K562 (cell line): ENCODE data around the gene MORF4L1. TPM values are rescaled to one million over a fixed set of nuclear protein-coding genes. Genes with fewer than 3 reads are reported as not detected.

Experiments
- ATAC-seq: fragments of 200-7000 bp; cut with Tn5 transposase; 3 replicates; pipeline ENCODE4 v1.9.1; 2020; ENCODE audit warnings: moderate library complexity
- BruUV-seq: library from RNA; stranded (reverse); fragments of 400-500 nt; replicated peaks from 2 replicates; lab custom pipeline; 2021; lab: Mats Ljungman, UMichigan
- CTCF ChIA-PET: fragments of 300-600 bp; formaldehyde crosslinking; extraction: SDS; loops from one replicate; lab custom pipeline; 2021; ENCODE audit warnings: low intra/inter-chr PET ratio; lab: Yijun Ruan, JAX
- POLR2A ChIA-PET: fragments of 300-600, 350-650 bp; sonication (Branson Sonifier 250); formaldehyde crosslinking; extraction: SDS; loops from one replicate; lab custom pipeline; 2021; ENCODE audit warnings: antibody characterized with exemption, inconsistent platforms; lab: Yijun Ruan, JAX
- DNase-seq, 4 experiments: peaks; one replicate each; pipeline versions ENCODE4 v3.0.0 to v3.0.0-alpha.2; 2011 to 2018; ENCODE audit warnings: low spot score in 3 of 4, mixed read lengths in 3 of 4; ENCODE audit errors: extremely low read depth in 1 of 4
- FAIRE-seq: peaks from 2 replicates; lab custom pipeline; 2011; peaks lifted over from hg19 to GRCh38; lab: Jason Lieb, UNC
- H2AFZ ChIP-seq: 2 replicates; pipeline ENCODE4 v1.6.0; 2011; ENCODE audit warnings: low read depth, low read length, control low read depth, inconsistent platforms
- H3K27ac ChIP-seq: fragments of 200-600 bp; 3 replicates; pipeline ENCODE4 v1.8.0; 2011; ENCODE audit warnings: low read depth, mild to moderate bottlenecking, control low read depth, inconsistent platforms, low read length, moderate library complexity, mixed read lengths; ENCODE audit errors: extremely low read depth
- H3K27me3 ChIP-seq, 2 experiments: fragments of 300-600 bp in 1 of 2; 2 replicates in 1 of 2; 3 replicates in 1 of 2; pipeline versions ENCODE4 v1.6.0 to v1.8.0; 2011; ENCODE audit warnings: inconsistent platforms in 2 of 2, low read length in 2 of 2, mild to moderate bottlenecking in 1 of 2, mixed read lengths in 1 of 2, moderate library complexity in 1 of 2; ENCODE audit not compliant: control insufficient read depth in 2 of 2, insufficient read depth in 2 of 2
- H3K36me3 ChIP-seq: fragments of 300-600 bp; 3 replicates; pipeline ENCODE4 v1.8.0; 2011; ENCODE audit warnings: mild to moderate bottlenecking, low read length, inconsistent platforms; ENCODE audit not compliant: control insufficient read depth, insufficient read depth
- H3K4me1 ChIP-seq, 2 experiments: fragments of 200-600 bp in 1 of 2; replicated peaks in 1 of 2; 2 replicates in 1 of 2; 3 replicates in 1 of 2; pipeline versions ENCODE4 v1.5.1 to v1.8.0; 2011; ENCODE audit warnings: inconsistent platforms in 2 of 2, low read length in 2 of 2, mild to moderate bottlenecking in 1 of 2, mixed read lengths in 1 of 2, moderate library complexity in 1 of 2; ENCODE audit not compliant: control insufficient read depth in 2 of 2, insufficient read depth in 2 of 2
- H3K4me2 ChIP-seq: 2 replicates; pipeline ENCODE4 v1.6.1; 2011; ENCODE audit warnings: low read length, control low read depth, inconsistent platforms, mixed read lengths; ENCODE audit not compliant: insufficient read depth
- H3K4me3 ChIP-seq: fragments of 200-600 bp; sonication (generic), shearing (Covaris generic); 2 replicates; pipeline ENCODE4 v1.5.1; 2016; ENCODE audit warnings: control low read depth, inconsistent platforms
- H3K79me2 ChIP-seq: fragments of 200-600 bp; 3 replicates; pipeline ENCODE4 v1.8.0; 2011; ENCODE audit warnings: low read length, inconsistent platforms; ENCODE audit not compliant: control insufficient read depth, insufficient read depth
- H3K9ac ChIP-seq, 2 experiments: 2 replicates each; pipeline versions ENCODE4 v1.6.0 to v1.6.1; 2011; ENCODE audit warnings: low read depth in 2 of 2, low read length in 2 of 2, control low read depth in 1 of 2, inconsistent platforms in 1 of 2, mild to moderate bottlenecking in 1 of 2, mixed read lengths in 1 of 2; ENCODE audit not compliant: insufficient read depth in 1 of 2
- H3K9me1 ChIP-seq: one replicate; pipeline ENCODE4 v1.6.0; 2011; ENCODE audit warnings: inconsistent platforms, mild to moderate bottlenecking, low read length, moderate library complexity; ENCODE audit not compliant: control insufficient read depth, insufficient read depth
- H3K9me3 ChIP-seq: replicated peaks from 2 replicates; pipeline ENCODE4 v1.5.1; 2011; ENCODE audit warnings: low read depth, low read length, inconsistent platforms; ENCODE audit not compliant: control insufficient read depth, insufficient read depth
- H4K20me1 ChIP-seq: replicated peaks from 2 replicates; pipeline ENCODE4 v1.6.1; 2011; ENCODE audit warnings: low read length, inconsistent platforms, mixed read lengths; ENCODE audit not compliant: control insufficient read depth, insufficient read depth
- BCLAF1 ChIP-seq, 2 experiments: fragments of 450-650 bp in 1 of 2; IDR thresholded peaks; 2 replicates each; pipeline ENCODE4 v1.6.1; 2011 to 2017; ENCODE audit warnings: low read depth in 2 of 2, antibody characterized with exemption in 1 of 2, borderline replicate concordance in 1 of 2, low read length in 1 of 2, mild to moderate bottlenecking in 1 of 2, mixed read lengths in 1 of 2; ENCODE audit not compliant: control insufficient read depth in 1 of 2
- BCOR ChIP-seq: fragments of 450-650 bp; IDR thresholded peaks from 2 replicates; pipeline ENCODE4 v1.6.1; 2016
- CC2D1A ChIP-seq: fragments of 450-650 bp; IDR thresholded peaks from 2 replicates; pipeline ENCODE4 v1.6.1; 2017; ENCODE audit warnings: mild to moderate bottlenecking
- EGR1 ChIP-seq: fragments of 450-650 bp; conservative IDR thresholded peaks from 2 replicates; pipeline ENCODE4 v1.6.1; 2017; ENCODE audit warnings: mild to moderate bottlenecking
- ESRRA ChIP-seq: fragments of 450-650 bp; IDR thresholded peaks from 2 replicates; pipeline ENCODE4 v1.6.1; 2014; ENCODE audit warnings: low read depth, mild to moderate bottlenecking, moderate library complexity, borderline replicate concordance
- FOS ChIP-seq: IDR thresholded peaks from 3 replicates; pipeline ENCODE4 v1.6.1; 2011; ENCODE audit not compliant: insufficient read length; ENCODE audit errors: extremely low read depth
- HCFC1 ChIP-seq: IDR thresholded peaks from 2 replicates; pipeline ENCODE4 v1.6.1; 2012; ENCODE audit warnings: low read depth, low read length, improper control_type of control experiment
- JUNB ChIP-seq: fragments of 450-650 bp; formaldehyde crosslinking; conservative IDR thresholded peaks from 2 replicates; pipeline ENCODE4 v1.4.0; 2020; ENCODE audit warnings: mild to moderate bottlenecking
- KAT7 ChIP-seq: sonication (generic); formaldehyde crosslinking; IDR thresholded peaks from 2 replicates; pipeline ENCODE4 v1.8.0; 2022; ENCODE audit warnings: missing genetic modification reagents, mild to moderate bottlenecking, borderline replicate concordance
- KDM5B ChIP-seq: fragments of 200-600 bp; sonication (generic); IDR thresholded peaks from 2 replicates; pipeline ENCODE4 v1.6.1; 2012; ENCODE audit warnings: low read depth, mild to moderate bottlenecking, moderate library complexity, low read length, control low read depth, inconsistent platforms; ENCODE audit not compliant: insufficient replicate concordance
- MYBL2 ChIP-seq, 2 experiments: fragments of 450-650 bp in 1 of 2; sonication (generic) in 1 of 2; formaldehyde crosslinking in 1 of 2; IDR thresholded peaks; 2 replicates each; pipeline versions ENCODE4 v1.6.1 to v1.8.1; 2017 to 2022; ENCODE audit warnings: borderline replicate concordance in 1 of 2, inconsistent platforms in 1 of 2, low read depth in 1 of 2, mild to moderate bottlenecking in 1 of 2, missing genetic modification reagents in 1 of 2, moderate library complexity in 1 of 2
- RBFOX2 ChIP-seq: fragments of 200-400 bp; formaldehyde crosslinking; IDR thresholded peaks from 2 replicates; pipeline ENCODE4 v1.6.1; 2017; ENCODE audit warnings: low read depth, mild to moderate bottlenecking, low read length, moderate library complexity
- RFX5 ChIP-seq: IDR thresholded peaks from 2 replicates; pipeline ENCODE4 v1.6.1; 2011; ENCODE audit warnings: low read depth, mild to moderate bottlenecking, improper control_type of control experiment, low read length
- TCF7L2 ChIP-seq: fragments of 150-350 bp; IDR thresholded peaks from 2 replicates; pipeline ENCODE4 v1.6.1; 2016; ENCODE audit warnings: low read depth, mild to moderate bottlenecking, low read length, moderate library complexity
- ZNF140 ChIP-seq: fragments of 250-450 bp; sonication (Bioruptor Pico); IDR thresholded peaks from 2 replicates; pipeline ENCODE4 v1.8.0; 2021; ENCODE audit warnings: moderate library complexity, mild to moderate bottlenecking, inconsistent platforms
- ZNF449 ChIP-seq: fragments of 250-450 bp; sonication (Bioruptor Pico); IDR thresholded peaks from 2 replicates; pipeline ENCODE4 v1.8.0; 2022; ENCODE audit warnings: moderate library complexity, mild to moderate bottlenecking, inconsistent platforms
- WGBS: fragments of 100-300 bp; shearing (Covaris generic); methylation state at CpG from one replicate; pipeline ENCODE4 v1.1.6; 2016; ENCODE audit warnings: low coverage, mixed read lengths; ENCODE audit not compliant: insufficient coverage; ENCODE audit errors: missing lambda C conversion rate; 5-methylcytosine and 5-hydroxymethylcytosine counted together
- in situ Hi-C: fragments of 300-500 bp; cut with MboI; formaldehyde crosslinking; loops from 4 replicates; pipeline ENCODE4 v1.15.0; 2018; ENCODE audit warnings: inconsistent platforms, mixed read lengths
- intact Hi-C: fragments of 100-400 bp; cut with micrococcal nuclease; formaldehyde crosslinking; loops from 2 replicates; pipeline ENCODE4 v1.14.2; 2022
- polyA plus RNA-seq, 8 experiments: library from polyadenylated mRNA; depleted of rRNA in 4 of 8; stranded (reverse) in 5 of 8; unstranded in 3 of 8; fragments of >200 nt; fragmentation: Nextera tagmentation in 2 of 8; fragmentation: Illumina TruSeq in 1 of 8; extraction: Ambion mirVana in 2 of 8; extraction: Trizol in 1 of 8; gene quantifications; 2 replicates each; pipeline versions ENCODE4 v1.2.1 to v1.2.3, GENCODE V29; 2011 to 2014; ENCODE audit warnings: inconsistent platforms in 1 of 8, missing spikeins in 1 of 8
- total RNA-seq, 7 experiments: library from RNA; depleted of rRNA in 6 of 7; stranded (reverse); fragments of >200 nt in 6 of 7; fragmentation: Illumina TruSeq in 2 of 7; extraction: Trizol in 2 of 7; gene quantifications; 2 replicates each; pipeline versions ENCODE4 v1.2.1 to v1.2.3, GENCODE V29; 2011 to 2021; ENCODE audit warnings: low replicate concordance in 1 of 7

Gene MORF4L1
- total and polyA plus RNA-seq, 9 of the 15 experiments (the other 6 are each of a cell fraction or from before 2014, with no cell fraction given): 127 to 615 (median 281) TPM

- in situ Hi-C loops (no loop called here), intact Hi-C loops (no loop called here)
- DNase-seq (peak in 1 of 4 experiments; percentile 47), FAIRE-seq (peak; percentile 37), ATAC-seq (no peak)
- Histone ChIP-seq H3K4me2 (peak overlapping the region; percentile 87), H3K9me1 (peaks cover 12% of the 10 kb centered on the region), H3K27me3 (no peaks in the 10 kb centered on the region), H3K4me3 (peak overlapping the region; percentile 99), H3K9me3 (no peaks in the 10 kb centered on the region), H3K79me2 (peaks cover 75% of the 10 kb centered on the region), H3K4me1 (peaks cover 18 to 29% of the 10 kb centered on the region in 2 experiments), H3K9ac (peak overlapping the region; percentile 83 to 100), H3K36me3 (peaks cover 33% of the 10 kb centered on the region), H2AFZ (no peak overlapping the region), H4K20me1 (peaks cover 66% of the 10 kb centered on the region), H3K27ac (peak overlapping the region; percentile 19; the same call in 1 of the 3 replicates)
- ChIA-PET CTCF (interaction anchor here (0.7 kb wide), 1 partner anchor 37 kb away, joined by 4 read pairs; no protein-coding TSS in a partner anchor), POLR2A (interaction anchor here (0.6 to 2.9 kb wide), 3 partner anchors 13 to 65 kb away, joined by 3 to 12 read pairs (median 5); no protein-coding TSS in a partner anchor)
- WGBS: 2% methylated on average over 22 of the region's 22 CpGs
- no TSS peak for BruUV-seq
- TF ChIP-seq ZNF140 (no peak), JUNB (CRISPR knock-in tag) (no peak), BCOR (no peak), RFX5 (no peak), MYBL2 (IDR thresholded peaks at IDR 0.05; ENCODE audit: low read depth) (no peak), MYBL2 (CRISPR knock-in tag; IDR thresholded peaks at IDR 0.05; ENCODE audit: borderline replicate concordance) (no peak), FOS (no peak), ESRRA (no peak), ZNF449 (CRISPR knock-in tag) (no peak), RBFOX2 (peak; percentile 57; the same call in 1 of the 2 replicates), HCFC1 (no peak), EGR1 (peak; percentile 52), TCF7L2 (no peak), BCLAF1 (IDR thresholded peaks at IDR 0.05; ENCODE audit: borderline replicate concordance in 1 of 2, control insufficient read depth in 1 of 2, low read depth in 2 of 2, low read length in 1 of 2) (no peak), KDM5B (peak; percentile 20), KAT7 (CRISPR knock-in tag) (no peak), CC2D1A (no peak)
Measured at GRCh38 chr15:78875107-78875914, 2.6 kb downstream of the MORF4L1 start.
